NCI-H2196 treated with DMSO at 0.1 percent for 48 hours (cell line): ENCODE data around the gene TEC.
A peak's percentile ranks its signal among the peaks of the same experiment; 100 is the strongest.
"Not testable (repeated sequence)": the region's sequence is repeated elsewhere in the genome, so short reads cannot be mapped to it uniquely, and the experiment has no call there.

Experiments used
- DNase-seq: peaks from one replicate; lab custom pipeline; 2025; ENCODE audit not compliant: unreplicated experiment; lab: John Stamatoyannopoulos, UW

TEC gene

DNA sequence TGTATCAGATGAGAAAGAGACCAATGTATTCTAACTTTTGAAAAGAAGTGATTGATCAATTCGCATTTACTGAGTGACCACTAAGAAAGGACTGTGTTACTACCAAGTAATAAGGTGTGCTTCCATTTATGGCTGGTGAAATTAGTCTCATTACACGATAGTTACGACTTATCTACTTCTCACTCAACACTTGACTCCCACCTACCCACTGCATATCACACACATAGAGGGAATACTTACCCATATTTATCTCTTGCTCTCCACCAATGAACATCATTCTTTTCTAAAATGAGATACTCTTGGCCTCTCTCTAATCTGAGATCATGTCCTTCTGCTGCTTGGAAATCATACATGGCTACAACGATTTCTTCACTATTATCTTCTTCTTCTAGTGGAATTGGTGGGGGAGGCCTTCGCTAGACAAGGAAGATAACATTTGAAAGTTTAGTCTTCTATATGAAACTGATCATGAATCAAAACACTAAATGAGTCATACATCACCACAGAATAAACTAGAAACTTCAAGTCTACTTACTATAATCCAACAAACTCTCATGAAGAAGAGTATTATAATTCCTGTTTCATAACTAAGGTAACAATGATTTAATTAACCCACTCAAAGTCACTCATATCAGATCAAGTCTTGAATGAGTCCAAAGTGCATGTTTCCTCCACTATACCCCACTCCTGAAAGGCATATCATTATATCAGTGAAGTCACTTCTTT is 101.9 kb downstream of the TEC start:
- no peak for DNase-seq

DNA sequence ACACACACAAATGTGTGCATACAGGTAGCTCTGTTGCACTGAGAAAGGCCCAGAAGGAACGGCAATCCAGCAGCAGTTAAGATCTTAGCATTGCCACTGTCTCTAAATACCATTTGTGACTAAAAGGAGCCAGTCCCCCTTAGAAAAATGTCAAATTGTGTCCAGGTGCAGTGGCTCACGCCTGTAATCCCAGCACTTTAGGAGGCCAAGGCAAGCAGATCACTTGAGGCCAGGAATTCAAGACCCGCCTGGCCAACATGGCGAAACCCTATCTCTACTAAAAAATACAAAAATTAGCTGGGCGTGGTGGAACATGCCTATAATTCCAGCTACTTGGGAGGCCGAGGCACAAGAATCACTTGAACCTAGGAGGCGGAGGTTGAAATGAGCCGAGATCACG is 105.1 kb downstream of the TEC start:
- not testable (repeated sequence) for DNase-seq

DNA sequence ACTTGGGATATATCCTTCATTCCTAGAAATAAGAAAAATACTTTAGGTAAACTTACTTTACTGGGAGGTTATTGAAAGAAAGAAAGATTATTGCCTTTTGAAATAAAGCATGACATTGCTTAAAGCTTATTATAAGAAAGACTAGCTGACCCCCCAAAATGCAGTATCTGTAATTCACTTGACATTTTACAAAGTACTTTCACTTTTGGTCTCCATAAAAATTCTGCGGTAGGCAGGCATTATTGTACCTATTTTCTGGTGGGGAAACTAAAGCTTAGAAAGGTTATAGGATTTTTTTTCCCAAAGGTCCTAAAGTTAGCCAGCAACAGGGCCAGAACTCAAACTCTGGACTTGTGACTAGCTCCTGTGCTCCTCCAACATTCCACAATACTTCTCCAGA is 105.9 kb downstream of the TEC start:
- DNase-seq: no peak

DNA sequence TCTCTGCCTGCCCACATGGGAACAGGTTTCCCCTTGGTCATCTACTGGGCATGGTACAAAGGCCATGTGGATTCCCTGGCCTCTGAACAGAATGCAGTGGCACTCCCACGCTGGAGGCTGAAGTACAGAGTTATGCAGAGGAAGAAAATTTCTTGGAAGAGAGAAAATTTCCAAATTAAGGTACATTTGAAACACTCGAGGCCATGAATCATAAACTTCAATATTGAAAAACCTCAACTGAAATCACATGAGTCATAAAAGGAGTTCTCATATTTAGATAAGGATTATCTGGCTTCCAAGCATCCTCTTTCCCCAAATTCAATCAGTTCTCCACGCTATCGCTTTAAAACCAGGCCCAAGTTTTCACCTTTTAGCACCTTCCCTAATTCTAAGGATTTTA is 107.5 kb downstream of the TEC start:
- DNase-seq: no peak

DNA sequence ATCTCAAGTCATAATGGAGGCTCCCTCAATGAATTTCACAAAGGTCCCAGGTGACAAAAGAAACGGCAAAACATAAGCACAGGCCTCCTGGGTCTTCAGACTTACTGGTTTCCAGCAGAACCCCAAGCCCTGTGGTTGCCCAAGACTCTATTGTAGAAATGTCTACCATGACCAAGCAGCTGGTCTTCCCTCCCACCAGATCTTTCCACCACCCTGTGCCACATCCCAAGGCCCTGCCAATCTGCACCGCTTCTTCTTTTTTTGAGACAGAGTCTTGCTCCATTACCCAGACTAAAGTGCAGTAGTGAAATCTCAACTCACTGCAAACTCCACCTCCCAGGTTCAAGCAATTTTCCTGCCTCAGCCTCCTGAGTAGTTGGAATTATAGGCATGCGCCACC is 112.4 kb downstream of the TEC start:
- no peak for DNase-seq

DNA sequence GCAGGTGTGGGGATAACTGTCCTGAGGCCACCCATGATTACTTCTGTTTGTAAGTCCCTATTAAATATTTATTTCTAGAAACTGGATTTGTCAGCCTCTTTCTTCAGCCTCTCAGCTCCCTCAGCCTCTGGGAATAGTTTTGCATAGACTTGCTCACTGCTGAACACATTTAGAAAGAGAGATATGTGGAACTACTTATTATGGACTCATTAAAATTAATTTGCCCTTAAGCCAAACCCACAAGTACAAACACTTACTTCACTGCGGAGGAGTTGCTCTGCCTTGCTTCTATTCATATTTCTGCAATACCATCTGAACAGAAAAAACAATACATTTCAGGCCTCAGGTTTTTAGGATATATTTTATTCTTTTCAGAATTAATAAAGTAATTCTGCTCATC is 113.2 kb downstream of the TEC start:
- DNase-seq: no peak

DNA sequence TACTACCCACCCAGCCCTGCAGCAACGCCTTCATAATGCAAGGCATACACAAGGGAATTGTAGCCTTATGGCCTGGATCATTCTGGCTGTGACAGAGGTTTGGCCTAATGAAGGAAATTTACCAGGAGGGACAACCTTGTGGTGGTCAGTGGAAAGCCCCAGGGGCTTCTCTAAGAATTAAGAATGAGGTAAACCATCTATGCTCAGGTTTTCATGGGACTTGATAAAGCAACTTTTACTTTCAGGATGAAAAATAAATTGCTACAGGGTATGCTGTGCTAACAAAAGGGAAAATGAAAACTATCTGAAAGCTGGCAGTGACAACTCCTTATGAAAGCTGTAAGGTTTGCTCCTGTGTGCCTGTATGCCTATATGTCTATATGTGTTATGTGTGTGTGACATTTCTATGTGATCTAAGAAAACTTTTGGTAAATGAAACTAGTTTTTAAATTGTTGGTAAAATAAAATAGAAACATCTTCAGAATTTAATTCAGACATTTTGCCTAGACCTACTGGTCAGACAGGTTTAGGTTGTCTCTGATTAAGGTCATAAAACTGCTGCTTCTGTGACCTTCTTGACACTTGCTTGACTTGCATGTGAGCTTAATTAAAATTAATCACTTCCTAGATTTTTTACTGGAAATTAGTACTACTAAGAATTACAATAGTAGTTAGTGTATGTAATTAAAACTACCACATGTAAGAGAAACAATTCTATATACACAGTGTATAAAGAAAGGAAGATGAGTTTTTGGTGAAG is 115.7 kb downstream of the TEC start:
- DNase-seq: no peak

DNA sequence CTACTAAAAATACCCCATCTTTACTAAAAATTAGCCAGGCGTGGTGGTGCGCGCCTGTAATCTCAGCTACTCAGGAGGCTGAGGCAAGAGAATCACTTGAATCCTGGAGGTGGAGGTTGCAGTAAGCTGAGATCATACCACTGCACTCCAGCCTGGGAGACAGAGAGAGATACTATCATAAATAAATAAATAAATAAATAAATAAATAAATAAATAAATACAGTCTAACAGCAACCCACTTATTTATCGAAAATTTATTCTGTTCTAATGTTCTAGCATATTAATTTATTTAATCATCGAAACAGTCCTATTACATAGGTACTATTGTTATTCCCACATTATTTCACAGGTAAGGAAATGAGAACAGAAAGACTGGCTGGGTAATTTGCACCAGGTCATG is 117.4 kb downstream of the TEC start:
- no peak for DNase-seq

DNA sequence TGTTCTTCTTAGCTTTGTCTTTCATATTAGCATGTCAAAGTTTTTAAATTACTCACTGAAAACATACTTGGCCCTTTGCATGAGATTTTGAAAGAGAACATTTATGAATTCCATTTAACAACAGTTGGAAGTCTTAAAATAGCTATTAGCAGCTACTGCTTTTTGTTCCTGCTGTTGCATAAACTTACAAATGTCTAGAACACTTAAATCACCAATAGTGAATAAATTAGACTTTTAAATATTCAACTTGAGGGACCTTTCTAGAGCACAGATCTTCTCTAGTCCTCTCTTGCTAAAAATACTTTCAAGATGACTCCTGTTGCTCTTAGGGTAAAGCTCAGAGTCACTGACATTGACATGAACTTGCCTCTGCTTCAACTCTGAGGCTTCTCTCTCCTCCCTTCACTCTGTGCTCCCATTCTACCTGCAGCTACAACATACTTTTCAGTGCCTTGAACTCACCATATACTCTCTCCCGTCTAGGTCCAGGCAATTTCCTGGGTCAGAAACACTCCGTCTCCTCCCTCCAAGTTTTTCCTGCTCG is 119.7 kb downstream of the TEC start:
- no peak for DNase-seq

DNA sequence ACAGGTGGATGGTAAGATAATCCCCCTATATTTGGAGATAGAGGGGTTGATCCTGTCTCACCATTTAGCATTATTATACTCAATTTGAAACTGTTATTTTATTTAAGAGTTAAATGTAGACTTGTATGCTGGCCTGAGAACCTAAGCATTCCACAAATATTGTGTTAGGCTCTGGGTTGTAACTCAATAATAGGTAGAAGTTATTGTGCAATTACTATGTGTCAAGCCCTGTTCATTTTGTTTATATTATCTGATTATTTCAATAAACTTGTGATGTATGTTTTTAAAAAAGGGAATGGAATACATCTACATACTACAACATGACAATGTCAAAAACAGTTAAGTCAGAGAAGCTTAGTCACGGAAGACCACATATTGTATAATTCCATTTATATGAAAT is 122.0 kb downstream of the TEC start:
- DNase-seq: no peak

DNA sequence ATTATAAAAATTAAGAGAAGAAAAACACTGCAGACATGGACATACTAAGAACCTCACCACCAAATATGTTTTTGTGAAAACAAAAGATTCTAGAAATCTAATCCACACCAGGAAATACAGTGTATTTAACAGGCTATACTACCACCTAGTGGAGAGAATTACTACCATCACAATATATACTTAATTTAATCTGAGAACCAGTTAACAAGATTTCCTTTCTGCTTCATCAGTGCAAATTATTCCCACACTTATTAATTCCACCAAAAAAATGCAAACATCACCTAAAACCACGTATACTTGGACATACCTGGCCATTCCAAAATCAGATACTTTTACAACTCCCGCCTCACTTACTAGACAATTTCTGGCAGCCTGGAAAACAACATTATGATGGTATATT is 128.6 kb downstream of the TEC start:
- peak; percentile 9 for DNase-seq

DNA sequence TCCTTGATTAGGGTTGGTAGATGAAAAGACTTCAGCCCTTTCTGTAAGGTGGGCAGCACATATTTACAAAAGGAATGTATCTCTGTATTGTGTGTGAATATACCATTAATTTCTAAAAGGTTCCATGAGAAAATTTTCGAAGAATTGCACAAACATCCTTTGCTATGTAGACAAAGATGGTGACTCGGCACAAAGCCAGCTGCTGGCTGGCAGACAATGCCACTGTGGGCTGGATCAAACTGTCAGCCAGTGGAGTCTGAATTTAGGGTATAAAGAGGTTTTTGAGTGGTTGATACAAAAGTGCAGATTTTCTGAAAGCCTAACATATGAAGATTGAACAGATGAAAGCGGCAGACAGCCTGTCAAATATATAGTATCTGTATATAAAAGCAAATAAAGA is 129.9 kb downstream of the TEC start:
- no peak for DNase-seq

DNA sequence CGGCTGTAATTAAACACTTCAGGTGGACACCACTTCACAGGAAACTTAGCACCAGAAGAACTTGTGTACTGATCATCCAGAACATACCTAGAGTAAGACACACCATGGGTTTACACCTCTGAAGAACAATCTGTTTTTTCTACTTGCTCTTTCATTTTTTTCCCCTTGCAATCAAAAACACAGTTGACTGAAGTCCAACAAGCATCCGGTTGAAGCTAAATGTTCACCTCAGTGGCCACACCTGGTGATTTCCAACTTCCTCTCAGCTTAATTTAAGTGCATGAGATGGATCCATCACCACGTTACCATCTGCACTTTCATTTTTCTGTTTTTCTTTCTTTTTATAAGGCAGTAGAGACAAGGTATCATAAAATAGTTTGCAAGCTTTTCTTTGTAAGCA is 130.7 kb downstream of the TEC start:
- no peak for DNase-seq

DNA sequence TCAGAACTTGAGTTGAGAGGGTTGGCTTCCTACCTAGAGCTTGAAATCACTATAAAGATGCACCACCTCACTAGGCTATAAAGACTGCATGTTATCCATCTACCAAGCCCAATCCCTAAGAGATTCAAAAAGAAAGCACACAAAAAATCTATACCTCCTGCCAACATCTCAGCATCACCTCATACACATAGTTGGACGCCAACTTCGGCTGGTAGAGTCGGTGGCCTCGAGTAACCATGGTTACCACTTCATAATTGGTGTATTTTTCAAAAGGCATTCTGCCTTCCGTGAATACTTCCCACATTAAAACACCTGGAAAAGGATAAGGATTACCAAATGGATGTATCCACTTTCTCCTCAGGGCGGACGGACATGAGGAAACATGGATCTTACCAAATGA is 131.1 kb downstream of the TEC start:
- DNase-seq: no peak

DNA sequence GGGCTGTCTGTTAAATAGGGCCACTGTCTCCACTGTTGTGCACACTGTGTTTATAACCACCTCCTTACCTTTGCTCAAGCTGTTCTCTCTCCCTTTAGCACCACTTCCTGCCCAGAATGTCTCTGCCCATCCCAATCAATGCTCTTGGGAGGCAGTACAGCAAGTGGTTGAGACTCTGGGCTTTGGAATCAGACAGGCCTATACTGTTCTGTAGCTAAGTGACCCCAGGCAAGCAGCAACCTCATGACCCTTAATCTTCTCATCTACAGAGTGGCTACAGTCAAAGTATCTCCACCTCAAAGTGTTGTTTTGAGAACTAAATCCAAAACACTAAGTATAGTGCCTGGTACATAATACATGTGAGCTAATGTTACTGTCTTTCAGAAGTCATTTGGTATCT is 131.8 kb downstream of the TEC start:
- no peak for DNase-seq

DNA sequence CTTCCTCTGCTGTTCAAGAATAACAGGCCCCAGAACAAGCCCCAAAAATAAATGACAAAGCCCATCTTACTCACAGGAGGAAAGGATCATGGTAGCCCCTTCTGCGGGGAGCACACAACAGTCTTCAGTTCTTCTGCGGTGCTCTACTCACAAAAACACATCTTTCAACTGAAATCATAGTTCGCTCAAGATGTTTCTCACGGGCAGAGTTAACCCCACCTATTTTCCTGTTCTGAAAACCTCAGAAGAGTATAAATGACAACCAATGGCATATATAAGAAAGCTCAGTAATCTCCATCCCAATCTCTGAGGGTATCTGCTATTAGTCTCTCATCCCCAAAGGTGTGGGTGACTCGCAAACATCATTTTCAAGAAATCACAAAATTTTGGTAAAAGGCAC is 135.6 kb downstream of the TEC start, which contains the start of gene TXK:
TSS of gene TXK (minus strand) at position 170 of the 400 bp plus-strand sequence. CDS start at position 90, 80 bp downstream.
- DNase-seq: no peak

DNA sequence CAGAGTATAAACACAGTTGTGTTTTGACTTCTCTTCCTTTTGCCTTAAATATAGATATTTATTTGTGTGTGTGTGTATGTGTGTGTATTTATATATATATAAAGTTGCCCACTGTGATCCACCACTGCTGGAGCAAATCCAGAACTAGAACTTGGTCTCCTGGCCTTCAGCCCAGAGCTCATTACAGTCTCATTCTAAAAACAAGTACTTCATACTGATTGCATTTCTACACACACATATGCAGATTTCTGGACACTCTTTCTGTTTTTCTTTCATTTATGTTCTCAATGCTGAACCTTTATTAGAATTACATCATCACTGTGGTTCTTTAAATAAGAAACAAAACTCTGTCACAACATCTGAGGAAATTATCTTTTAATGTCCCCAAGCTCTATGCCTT is 136.0 kb downstream of the TEC start:
- no peak for DNase-seq

DNA sequence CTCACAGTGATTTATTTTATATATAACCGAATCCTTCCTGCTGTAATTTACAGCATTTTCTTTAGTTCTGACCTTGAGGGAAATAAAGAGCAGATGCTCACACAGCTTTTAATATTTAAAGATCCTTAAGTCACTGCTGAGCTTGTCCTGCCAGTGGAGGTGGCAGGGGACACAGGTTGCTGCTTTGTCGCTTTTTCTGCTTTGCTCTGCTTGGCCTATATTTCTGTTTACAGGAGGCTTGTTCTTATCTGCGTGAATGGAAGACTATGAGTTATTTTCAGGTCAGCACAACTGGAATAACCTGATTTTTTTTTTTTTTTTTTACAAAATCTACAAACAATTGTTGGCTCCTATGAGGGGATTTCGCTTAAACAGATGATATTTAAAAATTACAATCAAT is 137.9 kb downstream of the TEC start:
- DNase-seq: no peak

DNA sequence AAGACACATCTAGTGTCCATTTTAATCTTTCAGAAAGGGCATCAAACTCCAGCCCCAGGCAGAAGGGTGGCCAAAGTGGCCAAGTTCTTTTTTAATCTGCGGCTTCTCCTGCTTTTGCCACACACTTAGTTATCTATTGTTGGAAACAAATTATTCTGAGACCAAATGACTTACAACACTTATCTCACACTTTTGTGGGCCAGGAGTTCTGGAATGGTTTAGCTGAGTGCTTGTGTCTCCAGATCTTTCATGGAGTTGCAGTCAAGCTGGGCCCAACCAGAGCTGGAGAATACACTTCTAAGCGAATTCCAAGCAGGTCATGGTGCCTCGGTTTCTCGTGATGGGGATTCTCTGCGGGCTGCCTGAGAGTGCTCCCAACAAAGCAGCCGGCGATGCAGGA is 139.5 kb downstream of the TEC start:
- no peak for DNase-seq

DNA sequence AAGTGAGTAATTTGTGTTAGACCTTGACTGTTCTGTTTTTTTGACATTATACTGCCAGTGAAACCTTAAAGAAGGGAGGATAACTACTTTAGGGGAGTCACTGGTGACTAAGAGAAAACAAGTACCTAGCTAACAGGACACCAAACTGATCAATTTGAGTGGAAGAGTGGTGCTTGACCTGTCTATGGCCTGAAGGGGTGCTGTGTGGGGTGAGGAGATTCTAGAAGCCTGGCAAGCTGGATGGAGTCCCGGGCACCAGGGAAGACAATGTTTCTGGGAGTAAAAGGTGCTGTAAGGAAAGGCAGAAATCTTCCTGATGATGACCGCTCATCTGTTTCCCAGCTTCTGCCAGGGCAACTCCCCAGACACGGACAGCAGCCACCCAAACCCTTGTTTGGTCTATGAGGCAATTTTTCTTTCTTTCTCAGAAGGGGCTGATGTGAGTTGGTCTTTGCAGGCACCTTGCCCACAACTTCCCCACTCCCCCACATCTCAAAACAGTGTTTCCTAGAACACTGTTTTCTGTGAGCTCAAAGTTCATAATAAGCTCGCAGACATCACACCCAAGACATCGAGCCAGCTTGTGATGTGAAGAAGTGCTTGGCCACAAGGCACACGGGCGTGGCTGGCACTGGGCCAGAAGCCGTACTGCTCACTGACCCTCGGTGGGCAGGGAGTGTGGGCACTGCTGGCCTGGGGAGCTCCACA is 140.2 kb downstream of the TEC start:
- no peak for DNase-seq

DNA sequence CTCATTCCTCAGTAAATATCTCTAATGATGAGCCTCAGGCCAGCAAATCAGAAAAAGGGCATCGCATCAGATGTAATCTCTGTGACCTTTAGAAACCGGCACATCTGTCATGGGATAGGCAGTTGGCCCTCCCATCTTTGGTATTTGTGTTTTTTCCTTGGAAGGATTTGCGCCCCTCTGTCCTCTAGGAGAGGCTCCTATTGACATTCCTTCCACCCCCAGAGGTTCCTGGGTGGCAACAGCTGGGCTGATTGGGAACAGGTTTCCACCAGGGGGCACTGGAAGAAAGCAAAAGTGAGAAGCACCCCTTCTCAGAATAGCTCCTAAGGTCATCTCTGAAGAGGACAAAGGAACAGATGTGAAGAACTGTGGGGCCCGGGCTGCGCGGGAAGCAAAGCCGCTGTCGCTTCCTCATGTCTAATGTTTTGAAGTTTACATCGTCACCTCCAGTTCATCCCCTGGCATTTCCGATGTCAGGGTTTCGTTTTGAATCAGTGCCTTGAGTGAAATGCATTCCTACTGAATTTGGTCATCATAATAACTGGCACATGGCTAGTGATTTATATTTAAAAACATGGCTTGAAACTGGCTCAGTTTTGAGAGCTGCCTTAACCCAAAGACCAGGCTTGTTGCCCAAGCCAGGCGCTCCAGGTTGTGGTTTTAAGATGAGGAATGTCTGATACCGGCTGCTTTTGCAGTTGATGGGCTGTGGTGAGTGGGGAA is 141.8 kb downstream of the TEC start:
- DNase-seq: peak; percentile 38
